Prostate gland (tissue), 2 donors: Measurements from ENCODE around the gene IGF2BP1. TPM values are rescaled to one million over a fixed set of nuclear protein-coding genes. Genes with fewer than 3 reads are reported as not detected.

ENCODE experiments used
- DNase-seq: peaks from one replicate; pipeline ENCODE4 v3.0.0-alpha.2; 2019; ENCODE audit warnings: low spot score
- H3K27ac ChIP-seq, 2 donors: fragments of 200-600 bp; sonication (generic); 2 replicates each; pipeline ENCODE4 v1.5.1; 2017 to 2019
- H3K27me3 ChIP-seq: fragments of 200-600 bp; sonication (generic); replicated peaks from 2 replicates; pipeline ENCODE4 v1.5.1; 2019; ENCODE audit not compliant: insufficient read depth
- H3K36me3 ChIP-seq, 2 donors: fragments of 200-600 bp; sonication (generic); 1 replicate in 1 of 2; 2 replicates in 1 of 2; pipeline versions ENCODE4 v1.5.1 to v1.8.1; 2017 to 2019
- H3K4me1 ChIP-seq: fragments of 200-600 bp; sonication (generic); replicated peaks from 2 replicates; pipeline ENCODE4 v1.5.1; 2019
- H3K4me3 ChIP-seq, 2 donors: fragments of 200-600 bp; sonication (generic); 2 replicates each; pipeline ENCODE4 v1.5.1; 2017 to 2019
- H3K9me3 ChIP-seq: fragments of 200-600 bp; sonication (generic); 2 replicates; pipeline ENCODE4 v1.5.1; 2017
- POLR2A ChIP-seq: fragments of 450-650 bp; IDR thresholded peaks from one replicate; pipeline ENCODE4 v1.6.1; 2016; ENCODE audit warnings: antibody characterized with exemption, mild to moderate bottlenecking
- POLR2AphosphoS5 ChIP-seq: sonication (generic); formaldehyde crosslinking; IDR thresholded peaks from one replicate; pipeline ENCODE4 v1.6.1; 2017; ENCODE audit warnings: antibody characterized with exemption
- WGBS: methylation state at CpG from one replicate; pipeline ENCODE4 v1.1.5; 2018; 5-methylcytosine and 5-hydroxymethylcytosine counted together
- intact Hi-C: fragments of 100-400 bp; cut with DNase I; formaldehyde crosslinking; loops from one replicate; pipeline ENCODE4 v1.14.2; 2022
- total RNA-seq, 2 donors: library from RNA; depleted of rRNA; stranded (reverse); fragments of >200 nt; gene quantifications; one replicate each; pipeline ENCODE4 v1.1.0, GENCODE V29; 2016
- TF ChIP-seq, protein P1 (sequence below), 4 experiments: fragments of 200-600 bp in 2 of 4; fragments of 450-650 bp in 2 of 4; sonication (generic) in 2 of 4; IDR thresholded peaks; 1 replicate in 3 of 4; 2 replicates in 1 of 4; pipeline ENCODE4 v1.5.1; 2016 to 2019; ENCODE audit warnings: antibody characterized with exemption in 4 of 4, mild to moderate bottlenecking in 2 of 4, moderate library complexity in 2 of 4

The IGF2BP1 gene
- total RNA-seq, 2 donors from 2014 or later, result 10.9 TPM; not detected in 1

DNA sequence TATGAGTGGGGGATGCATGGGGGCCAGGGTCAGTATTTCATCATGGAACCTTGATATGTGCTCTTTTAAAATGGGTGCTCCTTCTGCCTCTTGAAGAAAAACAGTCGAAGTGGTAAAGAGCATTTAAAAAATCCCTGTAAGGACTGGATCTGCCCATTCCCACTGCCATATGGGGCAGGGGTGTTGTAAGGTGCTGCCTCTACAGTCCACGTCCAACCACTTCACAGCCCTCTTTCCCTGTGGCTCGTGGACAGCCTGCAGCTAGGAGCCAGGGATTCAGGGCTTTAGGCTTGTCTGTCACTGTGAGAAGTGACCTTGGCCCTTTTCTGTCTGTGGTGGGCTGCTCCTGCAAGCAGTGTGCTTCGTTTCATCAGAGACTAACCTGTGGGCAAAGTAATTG, 44.3 kb downstream of the IGF2BP1 start:
- Histone ChIP-seq H3K36me3 (no peaks in the 10 kb centered on the region), H3K9me3 (no peaks in the 10 kb centered on the region), H3K27me3 (no peaks in the 10 kb centered on the region), H3K27ac (no peak overlapping the region), H3K4me1 (no peaks in the 10 kb centered on the region), H3K4me3 (no peak overlapping the region)
- TF ChIP-seq POLR2A (no peak), POLR2AphosphoS5 (no peak)
- TF ChIP-seq, protein P1, sequence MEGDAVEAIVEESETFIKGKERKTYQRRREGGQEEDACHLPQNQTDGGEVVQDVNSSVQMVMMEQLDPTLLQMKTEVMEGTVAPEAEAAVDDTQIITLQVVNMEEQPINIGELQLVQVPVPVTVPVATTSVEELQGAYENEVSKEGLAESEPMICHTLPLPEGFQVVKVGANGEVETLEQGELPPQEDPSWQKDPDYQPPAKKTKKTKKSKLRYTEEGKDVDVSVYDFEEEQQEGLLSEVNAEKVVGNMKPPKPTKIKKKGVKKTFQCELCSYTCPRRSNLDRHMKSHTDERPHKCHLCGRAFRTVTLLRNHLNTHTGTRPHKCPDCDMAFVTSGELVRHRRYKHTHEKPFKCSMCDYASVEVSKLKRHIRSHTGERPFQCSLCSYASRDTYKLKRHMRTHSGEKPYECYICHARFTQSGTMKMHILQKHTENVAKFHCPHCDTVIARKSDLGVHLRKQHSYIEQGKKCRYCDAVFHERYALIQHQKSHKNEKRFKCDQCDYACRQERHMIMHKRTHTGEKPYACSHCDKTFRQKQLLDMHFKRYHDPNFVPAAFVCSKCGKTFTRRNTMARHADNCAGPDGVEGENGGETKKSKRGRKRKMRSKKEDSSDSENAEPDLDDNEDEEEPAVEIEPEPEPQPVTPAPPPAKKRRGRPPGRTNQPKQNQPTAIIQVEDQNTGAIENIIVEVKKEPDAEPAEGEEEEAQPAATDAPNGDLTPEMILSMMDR (IDR thresholded peaks at IDR 0.05), result no peak
- 88% methylated on average over 4 of the region's 4 CpGs for WGBS
- DNase-seq, result no peak
- intact Hi-C loops, result no loop called here

GRCh38 chr17:49045376-49045775, 48.2 kb downstream of the IGF2BP1 start:
- no peak for DNase-seq
- H3K27ac ChIP-seq, result no peak overlapping the region
- intact Hi-C loops, result no loop called here
- H3K27me3 ChIP-seq, result no peaks in the 10 kb centered on the region
- H3K36me3 ChIP-seq, result no peaks in the 10 kb centered on the region
- TF ChIP-seq POLR2A, result no peak
- TF ChIP-seq POLR2AphosphoS5, result no peak
- TF ChIP-seq, protein P1 (IDR thresholded peaks at IDR 0.05), result no peak
- WGBS, result 91% methylated on average over 2 of the region's 2 CpGs
- H3K4me3 ChIP-seq, result no peak overlapping the region
- no peaks in the 10 kb centered on the region for H3K4me1 ChIP-seq
- H3K9me3 ChIP-seq, result no peaks in the 10 kb centered on the region

- Histone ChIP-seq H3K36me3 (no peaks in the 10 kb centered on the region), H3K27me3 (no peaks in the 10 kb centered on the region), H3K4me3 (no peak overlapping the region), H3K27ac (no peak overlapping the region), H3K9me3 (no peaks in the 10 kb centered on the region), H3K4me1 (no peaks in the 10 kb centered on the region)
- intact Hi-C loops, result no loop called here
- no peak for DNase-seq
- no peak for TF ChIP-seq POLR2A
These were observed 49.7 kb downstream of the IGF2BP1 start for GRCh38 chr17:49046912-49047311.

- H3K27ac ChIP-seq, result no peak overlapping the region
- DNase-seq, result no peak
- 72% methylated on average over 11 of the region's 11 CpGs for WGBS
- H3K9me3 ChIP-seq, result no peaks in the 10 kb centered on the region
- no peaks in the 10 kb centered on the region for H3K27me3 ChIP-seq
- no peak for TF ChIP-seq POLR2A
- TF ChIP-seq, protein P1 (IDR thresholded peaks at IDR 0.05), result no peak
- no peak for TF ChIP-seq POLR2AphosphoS5
- H3K4me3 ChIP-seq, result no peak overlapping the region
- no peaks in the 10 kb centered on the region for H3K4me1 ChIP-seq
- intact Hi-C loops, result no loop called here
- no peaks in the 10 kb centered on the region for H3K36me3 ChIP-seq
These were observed 52.1 kb downstream of the IGF2BP1 start for GRCh38 chr17:49049265-49049664.

GRCh38 chr17:49050611-49051010, 53.4 kb downstream of the IGF2BP1 start:
- no peak overlapping the region for H3K27ac ChIP-seq
- H3K27me3 ChIP-seq, result no peaks in the 10 kb centered on the region
- no peaks in the 10 kb centered on the region for H3K36me3 ChIP-seq
- WGBS, result 94% methylated on average over 2 of the region's 2 CpGs
- intact Hi-C loops, result no loop called here
- no peak for DNase-seq
- no peaks in the 10 kb centered on the region for H3K4me1 ChIP-seq
- no peak for TF ChIP-seq POLR2A
- TF ChIP-seq POLR2AphosphoS5, result no peak
- TF ChIP-seq, protein P1 (IDR thresholded peaks at IDR 0.05), result no peak
- H3K4me3 ChIP-seq, result no peak overlapping the region
- H3K9me3 ChIP-seq, result no peaks in the 10 kb centered on the region
